ENCODE data around the gene IL16.

Gene IL16

GRCh38 chr15:81221449-81221848, 24.8 kb downstream of the IL16 start:
- no peaks in the 10 kb centered on the region for H3K36me3 ChIP-seq
- no peaks in the 10 kb centered on the region for H3K9me3 ChIP-seq
- no peak for DNase-seq
- no peaks in the 10 kb centered on the region for H3K27me3 ChIP-seq
- H3K4me3 ChIP-seq (ENCODE audit: low read depth, low read length), result no peak overlapping the region
- no peaks in the 10 kb centered on the region for H3K4me1 ChIP-seq
- no peak for TF ChIP-seq CTCF (IDR thresholded peaks at IDR 0.05; ENCODE audit: low read depth, low read length)

DNA sequence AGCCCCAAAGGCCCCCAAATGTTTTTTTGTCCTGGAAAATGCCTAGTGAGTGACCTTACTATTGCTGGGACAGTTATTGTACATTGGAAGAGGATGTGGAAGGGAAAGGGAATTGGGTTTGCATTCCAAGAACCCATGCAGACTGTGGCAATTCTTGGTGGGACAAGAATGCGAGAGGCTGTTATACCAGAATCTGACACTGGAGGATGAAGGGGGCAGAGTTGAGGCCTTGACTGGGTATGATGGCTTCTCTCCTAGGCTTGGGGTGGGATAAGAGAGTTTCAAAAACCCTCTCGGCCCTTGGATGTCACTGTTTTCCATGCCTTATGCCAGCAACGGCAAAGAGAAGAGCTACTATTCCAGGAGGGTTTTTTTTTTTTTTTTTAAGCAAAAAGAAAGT, 25.3 kb downstream of the IL16 start:
- TF ChIP-seq CTCF (IDR thresholded peaks at IDR 0.05; ENCODE audit: low read depth, low read length), result no peak
- Histone ChIP-seq H3K4me3 (ENCODE audit: low read depth, low read length) (no peak overlapping the region), H3K27me3 (no peaks in the 10 kb centered on the region), H3K4me1 (no peaks in the 10 kb centered on the region), H3K9me3 (no peaks in the 10 kb centered on the region), H3K36me3 (no peaks in the 10 kb centered on the region)
- no peak for DNase-seq

GRCh38 chr15:81223346-81223971, 26.8 kb downstream of the IL16 start:
- no peak for DNase-seq

DNA sequence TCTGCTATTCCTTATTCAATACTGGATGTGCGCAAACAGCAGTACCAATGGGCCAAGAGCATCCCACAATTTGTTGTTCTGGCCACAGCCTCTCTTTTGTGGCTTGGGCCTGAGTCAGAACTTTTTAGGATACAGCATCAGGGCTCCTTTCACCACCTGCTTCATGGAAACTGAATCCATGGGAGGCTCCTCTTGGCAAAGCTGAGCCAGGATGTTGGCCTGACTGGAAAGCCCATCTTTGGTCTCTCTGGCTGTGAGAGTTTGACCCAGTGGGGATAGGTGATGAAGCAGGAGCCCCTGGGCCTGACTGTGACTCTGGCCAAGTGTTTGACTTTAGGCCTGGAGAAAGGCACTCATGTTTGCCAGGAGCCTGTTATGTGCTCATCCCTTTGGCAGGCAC, 27.6 kb downstream of the IL16 start:
- no peaks in the 10 kb centered on the region for H3K36me3 ChIP-seq
- H3K9me3 ChIP-seq, result no peaks in the 10 kb centered on the region
- DNase-seq, result no peak
- no peak overlapping the region for H3K4me3 ChIP-seq (ENCODE audit: low read depth, low read length)
- TF ChIP-seq CTCF (IDR thresholded peaks at IDR 0.05; ENCODE audit: low read depth, low read length), result no peak
- H3K27me3 ChIP-seq, result no peaks in the 10 kb centered on the region
- no peaks in the 10 kb centered on the region for H3K4me1 ChIP-seq

More at GRCh38 chr15:81223346-81223971, 26.8 kb downstream of the IL16 start:
- no peaks in the 10 kb centered on the region for H3K27me3 ChIP-seq
- no peak overlapping the region for H3K4me3 ChIP-seq (ENCODE audit: low read depth, low read length)
- H3K9me3 ChIP-seq, result no peaks in the 10 kb centered on the region
- no peaks in the 10 kb centered on the region for H3K36me3 ChIP-seq
- TF ChIP-seq CTCF (IDR thresholded peaks at IDR 0.05; ENCODE audit: low read depth, low read length), result no peak
- H3K4me1 ChIP-seq, result no peaks in the 10 kb centered on the region

- Histone ChIP-seq H3K4me1 (no peaks in the 10 kb centered on the region), H3K27me3 (no peaks in the 10 kb centered on the region), H3K9me3 (no peaks in the 10 kb centered on the region), H3K36me3 (no peaks in the 10 kb centered on the region), H3K4me3 (ENCODE audit: low read depth, low read length) (no peak overlapping the region)
- no peak for DNase-seq
- TF ChIP-seq CTCF (IDR thresholded peaks at IDR 0.05; ENCODE audit: low read depth, low read length), result no peak
Measured at GRCh38 chr15:81225161-81225671, 28.5 kb downstream of the IL16 start.

DNA sequence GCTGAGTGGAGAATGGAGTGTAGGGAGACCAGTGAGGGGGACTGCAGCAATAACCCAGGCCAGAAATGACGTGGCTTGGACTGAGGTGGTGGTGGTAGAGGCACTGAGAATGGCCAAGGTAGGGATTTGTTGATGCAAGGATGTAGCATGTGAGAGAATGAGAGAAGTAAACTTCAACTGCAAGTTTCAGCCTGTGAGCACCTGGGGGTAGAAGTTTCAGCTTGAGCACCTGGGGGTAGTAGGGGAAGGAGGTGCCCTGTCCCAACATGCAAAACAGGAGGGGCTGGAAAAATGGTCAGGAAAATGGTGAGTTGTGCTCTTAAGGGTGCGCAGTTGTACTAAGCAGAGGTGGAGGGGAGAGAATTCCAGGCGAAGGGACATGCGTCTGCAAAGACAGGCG, 31.0 kb downstream of the IL16 start:
- TF ChIP-seq CTCF (IDR thresholded peaks at IDR 0.05; ENCODE audit: low read depth, low read length), result no peak
- Histone ChIP-seq H3K4me1 (no peaks in the 10 kb centered on the region), H3K36me3 (no peaks in the 10 kb centered on the region), H3K4me3 (ENCODE audit: low read depth, low read length) (no peak overlapping the region), H3K27me3 (no peaks in the 10 kb centered on the region), H3K9me3 (no peaks in the 10 kb centered on the region)
- DNase-seq, result no peak
